Nephron progenitor cell (in vitro differentiated cells): ENCODE data around the gene MYO1A.

Source experiments
- DNase-seq: peaks from one replicate; pipeline ENCODE4 v3.0.0; 2021
- H3K27ac Mint-ChIP-seq: 2 replicates; pipeline ENCODE4 v1.8.0; 2021; ENCODE audit warnings: mild to moderate bottlenecking, moderate library complexity, mixed read lengths
- H3K27me3 Mint-ChIP-seq: 2 replicates; pipeline ENCODE4 v1.8.0; 2021; ENCODE audit warnings: mild to moderate bottlenecking, low read depth, mixed read lengths; ENCODE audit not compliant: poor library complexity
- H3K36me3 Mint-ChIP-seq: 2 replicates; pipeline ENCODE4 v1.8.0; 2021; ENCODE audit warnings: low read depth, mixed read lengths
- H3K4me1 Mint-ChIP-seq: 2 replicates; pipeline ENCODE4 v1.8.0; 2021; ENCODE audit warnings: mixed read lengths
- H3K4me3 Mint-ChIP-seq: 2 replicates; pipeline ENCODE4 v1.8.0; 2021; ENCODE audit warnings: mild to moderate bottlenecking, moderate library complexity, mixed read lengths
- H3K9me3 Mint-ChIP-seq: 2 replicates; pipeline ENCODE4 v1.8.0; 2021; ENCODE audit warnings: mild to moderate bottlenecking, moderate library complexity, mixed read lengths
- CTCF ChIP-seq: fragments of 200-600 bp; sonication (generic); IDR thresholded peaks from 2 replicates; pipeline ENCODE4 v1.5.0; 2021; ENCODE audit warnings: antibody characterized with exemption

MYO1A gene

GRCh38 chr12:57046086-57046791, 3.7 kb downstream of the MYO1A start:
- no peak for TF ChIP-seq CTCF
- H3K4me3 Mint-ChIP-seq, result no peak overlapping the region
- H3K9me3 Mint-ChIP-seq, result no peaks in the 10 kb centered on the region
- no peaks in the 10 kb centered on the region for H3K4me1 Mint-ChIP-seq
- H3K27me3 Mint-ChIP-seq, result peaks cover 51% of the 10 kb centered on the region
- DNase-seq, result no peak
- no peaks in the 10 kb centered on the region for H3K36me3 Mint-ChIP-seq
- H3K27ac Mint-ChIP-seq, result no peak overlapping the region

DNA sequence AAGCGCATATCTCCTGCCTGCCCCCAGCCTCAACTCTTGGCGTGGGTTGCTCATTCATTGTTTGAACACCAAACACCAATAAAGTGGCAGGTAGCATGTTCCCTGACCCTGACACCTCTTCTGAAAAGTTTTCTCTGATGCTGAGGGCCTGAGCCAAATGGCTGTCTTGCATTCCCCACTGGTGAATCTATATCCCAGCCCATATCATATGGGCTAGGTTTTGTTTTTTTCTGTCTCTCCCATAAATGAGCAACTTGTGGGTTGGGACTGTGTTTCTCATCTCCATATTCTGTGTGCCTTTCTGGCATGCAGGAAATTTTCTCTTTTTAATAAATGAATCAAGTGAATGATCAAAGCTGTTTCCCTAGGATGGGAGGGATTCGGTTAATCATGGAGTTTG, 5.0 kb downstream of the MYO1A start:
- H3K27ac Mint-ChIP-seq, result no peak overlapping the region
- DNase-seq, result no peak
- no peak overlapping the region for H3K4me3 Mint-ChIP-seq
- no peak for TF ChIP-seq CTCF
- no peaks in the 10 kb centered on the region for H3K4me1 Mint-ChIP-seq
- no peaks in the 10 kb centered on the region for H3K9me3 Mint-ChIP-seq
- no peaks in the 10 kb centered on the region for H3K36me3 Mint-ChIP-seq
- peaks cover 48% of the 10 kb centered on the region for H3K27me3 Mint-ChIP-seq

GRCh38 chr12:57044468-57044867, 5.5 kb downstream of the MYO1A start:
- Mint-ChIP-seq H3K27me3 (peaks cover 48% of the 10 kb centered on the region), H3K4me3 (no peak overlapping the region), H3K9me3 (no peaks in the 10 kb centered on the region), H3K36me3 (no peaks in the 10 kb centered on the region), H3K27ac (no peak overlapping the region), H3K4me1 (no peaks in the 10 kb centered on the region)
- DNase-seq, result no peak
- TF ChIP-seq CTCF, result no peak

DNA sequence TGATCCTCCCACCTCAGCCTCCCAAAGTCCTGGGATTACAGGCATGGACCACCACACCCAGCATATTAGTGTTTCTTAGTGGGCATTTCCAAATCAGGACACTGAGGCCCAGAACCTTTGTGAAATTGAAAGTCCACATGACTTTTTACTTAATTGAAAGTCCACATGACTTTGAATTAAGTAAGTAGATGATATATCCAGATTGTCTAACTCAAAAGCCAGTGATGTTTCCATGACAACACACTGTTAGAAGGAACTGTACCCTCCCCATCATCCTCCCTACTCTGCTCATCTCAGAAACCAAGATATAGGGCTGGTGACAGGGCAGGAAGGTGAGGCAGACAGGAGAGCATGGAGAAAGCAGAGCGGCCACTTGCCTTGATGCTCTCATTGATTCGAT, 7.2 kb downstream of the MYO1A start:
- Mint-ChIP-seq H3K27ac (no peak overlapping the region), H3K9me3 (no peaks in the 10 kb centered on the region), H3K4me3 (no peak overlapping the region), H3K36me3 (no peaks in the 10 kb centered on the region), H3K27me3 (peaks cover 45% of the 10 kb centered on the region), H3K4me1 (no peaks in the 10 kb centered on the region)
- no peak for DNase-seq
- no peak for TF ChIP-seq CTCF

DNA sequence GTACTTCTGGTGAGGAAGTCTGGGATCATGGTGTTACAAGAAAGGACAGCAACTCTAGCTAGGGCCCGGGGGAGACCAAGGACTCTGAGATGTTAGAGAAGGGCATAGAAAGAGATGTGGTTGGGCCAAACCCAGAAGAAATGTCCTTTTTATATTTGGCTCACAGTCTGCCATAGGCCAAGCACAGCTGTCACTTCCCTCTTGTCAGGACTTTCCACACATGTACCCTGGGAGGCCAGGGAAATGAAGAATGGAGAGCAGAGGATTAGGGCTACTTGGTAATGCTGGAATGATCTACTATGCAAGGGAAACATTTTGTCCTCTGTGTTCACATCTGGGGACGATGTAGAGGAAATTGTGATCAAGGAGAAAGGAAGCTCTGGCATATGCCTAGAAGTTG, 9.2 kb downstream of the MYO1A start:
- H3K36me3 Mint-ChIP-seq, result no peaks in the 10 kb centered on the region
- no peak overlapping the region for H3K4me3 Mint-ChIP-seq
- H3K9me3 Mint-ChIP-seq, result no peaks in the 10 kb centered on the region
- TF ChIP-seq CTCF, result no peak
- H3K27me3 Mint-ChIP-seq, result peaks cover 34% of the 10 kb centered on the region
- DNase-seq, result no peak
- H3K4me1 Mint-ChIP-seq, result no peaks in the 10 kb centered on the region
- no peak overlapping the region for H3K27ac Mint-ChIP-seq

DNA sequence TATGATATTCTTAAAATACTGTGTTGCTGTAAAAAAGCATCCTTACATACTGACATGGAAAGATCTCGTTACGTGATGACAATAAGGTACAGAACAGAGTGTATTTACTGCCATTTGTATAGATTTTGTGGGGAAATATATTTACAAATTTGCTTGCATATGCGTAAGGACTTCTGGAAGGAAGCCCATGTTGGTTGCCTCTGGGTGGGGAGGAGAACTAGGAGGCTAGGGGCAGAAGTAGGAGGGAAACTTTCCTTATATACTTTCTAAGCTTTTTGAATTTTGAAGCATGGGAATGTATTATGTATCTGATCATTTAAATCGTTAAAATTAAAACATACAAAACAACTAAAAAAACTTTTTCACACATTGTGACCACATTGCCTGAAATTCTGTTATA, 9.7 kb downstream of the MYO1A start:
- Mint-ChIP-seq H3K27ac (no peak overlapping the region), H3K4me1 (no peaks in the 10 kb centered on the region), H3K9me3 (no peaks in the 10 kb centered on the region), H3K27me3 (peaks cover 32% of the 10 kb centered on the region), H3K36me3 (no peaks in the 10 kb centered on the region), H3K4me3 (no peak overlapping the region)
- DNase-seq, result no peak
- no peak for TF ChIP-seq CTCF
